OCI-LY7 (cell line): ENCODE results near the gene ACOT13. TPM values are rescaled to one million over a fixed set of nuclear protein-coding genes. Genes with fewer than 3 reads are reported as not detected.
"Not testable (repeated sequence)": the region's sequence is repeated elsewhere in the genome, so short reads cannot be mapped to it uniquely, and the experiment has no call there.

ENCODE experiments used
- BruUV-seq: library from RNA; stranded (reverse); fragments of 400-500 nt; replicated peaks from 2 replicates; lab custom pipeline; 2021; lab: Mats Ljungman, UMichigan
- CTCF ChIA-PET: fragments of 300-600 bp; sonication (Branson Sonifier 250); formaldehyde crosslinking; loops from one replicate; lab custom pipeline; 2022; ENCODE audit warnings: antibody characterized with exemption; ENCODE audit not compliant: unreplicated experiment; lab: Charles Lee
- POLR2A ChIA-PET: fragments of 300-600 bp; sonication (Branson Sonifier 250); formaldehyde crosslinking; loops from one replicate; lab custom pipeline; 2022; ENCODE audit warnings: antibody characterized with exemption; lab: Charles Lee
- DNase-seq: peaks from one replicate; pipeline ENCODE4 v3.0.0-alpha.2; 2015; ENCODE audit warnings: low spot score
- H2AFZ ChIP-seq: fragments of 200-600 bp; sonication (generic), shearing (Covaris generic); 2 replicates; pipeline ENCODE4 v1.6.1; 2014; ENCODE audit warnings: mild to moderate bottlenecking, antibody characterized with exemption, low read length, moderate library complexity
- H3K27ac ChIP-seq: fragments of 200-600 bp; sonication (generic); 2 replicates; pipeline ENCODE4 v1.5.1; 2014; ENCODE audit warnings: mixed run types, low read depth, mild to moderate bottlenecking, moderate library complexity, low read length, inconsistent platforms; ENCODE audit not compliant: poor library complexity, severe bottlenecking
- H3K36me3 ChIP-seq: fragments of 200-600 bp; sonication (generic); 2 replicates; pipeline ENCODE4 v1.6.1; 2014; ENCODE audit warnings: mild to moderate bottlenecking, antibody characterized with exemption, low read length, moderate library complexity, mixed read lengths; ENCODE audit not compliant: insufficient read depth
- H3K4me1 ChIP-seq: fragments of 200-600 bp; sonication (generic); 2 replicates; pipeline ENCODE4 v1.5.1; 2014; ENCODE audit warnings: mild to moderate bottlenecking, low read length; ENCODE audit not compliant: insufficient read depth, poor library complexity, severe bottlenecking
- H3K4me2 ChIP-seq: fragments of 200-600 bp; sonication (generic); 2 replicates; pipeline ENCODE4 v1.6.1; 2014; ENCODE audit warnings: mild to moderate bottlenecking, low read length
- H3K4me3 ChIP-seq: fragments of 200-600 bp; sonication (generic); 2 replicates; pipeline ENCODE4 v1.5.1; 2014; ENCODE audit warnings: mild to moderate bottlenecking, low read depth, low read length; ENCODE audit not compliant: poor library complexity, severe bottlenecking
- H3K79me2 ChIP-seq: fragments of 200-600 bp; sonication (generic); 2 replicates; pipeline ENCODE4 v1.6.1; 2016; ENCODE audit warnings: low read depth, mild to moderate bottlenecking, low read length, moderate library complexity, mixed read lengths; ENCODE audit not compliant: insufficient read depth
- H3K9me2 ChIP-seq: fragments of 200-600 bp; sonication (generic); 2 replicates; pipeline ENCODE4 v1.6.1; 2016; ENCODE audit warnings: mild to moderate bottlenecking, low read length, mixed read lengths; ENCODE audit not compliant: insufficient read depth
- H3K9me3 ChIP-seq: fragments of 200-600 bp; sonication (generic); 2 replicates; pipeline ENCODE4 v1.6.1; 2014; ENCODE audit warnings: mild to moderate bottlenecking, mixed run types, low read length, mixed read lengths
- H4K20me1 ChIP-seq: fragments of 200-600 bp; sonication (generic); 2 replicates; pipeline ENCODE4 v1.6.1; 2014; ENCODE audit warnings: mild to moderate bottlenecking, antibody characterized with exemption, low read length, moderate library complexity, mixed read lengths; ENCODE audit not compliant: insufficient read depth
- EZH2phosphoT487 ChIP-seq: fragments of 200-600 bp; sonication (generic); IDR thresholded peaks from 2 replicates; pipeline ENCODE4 v1.6.1; 2018; ENCODE audit warnings: low read depth, borderline replicate concordance, mild to moderate bottlenecking, mixed run types, antibody characterized with exemption, low read length, moderate library complexity, mixed read lengths
- intact Hi-C: fragments of 100-400 bp; cut with micrococcal nuclease; formaldehyde crosslinking; loops from one replicate; pipeline ENCODE4 v1.10.0; 2022; ENCODE audit not compliant: unreplicated experiment
- total RNA-seq, 2 experiments: library from RNA; depleted of rRNA in 1 of 2; stranded (reverse); fragments of >200 nt in 1 of 2; shearing (Covaris generic) in 1 of 2; gene quantifications; 2 replicates each; pipeline ENCODE4 v1.2.3, GENCODE V29; 2014 to 2022
- TF ChIP-seq, protein P1 (sequence below): fragments of 200-600 bp; sonication (generic); conservative IDR thresholded peaks from 2 replicates; pipeline ENCODE4 v1.5.1; 2014; ENCODE audit warnings: mild to moderate bottlenecking, antibody characterized with exemption, low read length, moderate library complexity, mixed read lengths

Gene ACOT13
- total RNA-seq, 2 experiments from 2014 or later: 4.1 to 16.4 TPM

GRCh38 chr6:24734166-24734565, 67.3 kb downstream of the ACOT13 start:
- Histone ChIP-seq H3K4me3 (no peak overlapping the region), H2AFZ (no peak overlapping the region), H4K20me1 (no peaks in the 10 kb centered on the region), H3K36me3 (no peaks in the 10 kb centered on the region), H3K79me2 (no peaks in the 10 kb centered on the region), H3K4me2 (no peak overlapping the region), H3K9me3 (peaks cover 39% of the 10 kb centered on the region), H3K4me1 (no peaks in the 10 kb centered on the region), H3K27ac (no peak overlapping the region), H3K9me2 (no peaks in the 10 kb centered on the region)
- intact Hi-C loops: no loop called here
- TF ChIP-seq, protein P1, sequence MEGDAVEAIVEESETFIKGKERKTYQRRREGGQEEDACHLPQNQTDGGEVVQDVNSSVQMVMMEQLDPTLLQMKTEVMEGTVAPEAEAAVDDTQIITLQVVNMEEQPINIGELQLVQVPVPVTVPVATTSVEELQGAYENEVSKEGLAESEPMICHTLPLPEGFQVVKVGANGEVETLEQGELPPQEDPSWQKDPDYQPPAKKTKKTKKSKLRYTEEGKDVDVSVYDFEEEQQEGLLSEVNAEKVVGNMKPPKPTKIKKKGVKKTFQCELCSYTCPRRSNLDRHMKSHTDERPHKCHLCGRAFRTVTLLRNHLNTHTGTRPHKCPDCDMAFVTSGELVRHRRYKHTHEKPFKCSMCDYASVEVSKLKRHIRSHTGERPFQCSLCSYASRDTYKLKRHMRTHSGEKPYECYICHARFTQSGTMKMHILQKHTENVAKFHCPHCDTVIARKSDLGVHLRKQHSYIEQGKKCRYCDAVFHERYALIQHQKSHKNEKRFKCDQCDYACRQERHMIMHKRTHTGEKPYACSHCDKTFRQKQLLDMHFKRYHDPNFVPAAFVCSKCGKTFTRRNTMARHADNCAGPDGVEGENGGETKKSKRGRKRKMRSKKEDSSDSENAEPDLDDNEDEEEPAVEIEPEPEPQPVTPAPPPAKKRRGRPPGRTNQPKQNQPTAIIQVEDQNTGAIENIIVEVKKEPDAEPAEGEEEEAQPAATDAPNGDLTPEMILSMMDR: no peak
- no peak for TF ChIP-seq EZH2phosphoT487
- ChIA-PET CTCF (no interaction called here), POLR2A (interaction anchor here (0.7 to 1.0 kb wide), 2 partner anchors 11 to 12 kb away, joined by 3 read pairs; no protein-coding TSS in a partner anchor)
- no TSS peak for BruUV-seq
- no peak for DNase-seq

- H3K4me3 ChIP-seq, intact Hi-C loops, BruUV-seq, DNase-seq, H3K4me2 ChIP-seq, H3K27ac ChIP-seq, H3K9me2 ChIP-seq, H3K79me2 ChIP-seq, H2AFZ ChIP-seq, H3K4me1 ChIP-seq, H4K20me1 ChIP-seq, CTCF ChIA-PET, H3K36me3 ChIP-seq: not testable (repeated sequence)
- H3K9me3 ChIP-seq: peaks cover 34% of the 10 kb centered on the region
- POLR2A ChIA-PET: interaction anchor here (0.8 to 1.4 kb wide), 2 partner anchors 13 to 21 kb away, joined by 3 read pairs; no protein-coding TSS in a partner anchor
Observed at GRCh38 chr6:24734710-24735109, 67.8 kb downstream of the ACOT13 start.

DNA sequence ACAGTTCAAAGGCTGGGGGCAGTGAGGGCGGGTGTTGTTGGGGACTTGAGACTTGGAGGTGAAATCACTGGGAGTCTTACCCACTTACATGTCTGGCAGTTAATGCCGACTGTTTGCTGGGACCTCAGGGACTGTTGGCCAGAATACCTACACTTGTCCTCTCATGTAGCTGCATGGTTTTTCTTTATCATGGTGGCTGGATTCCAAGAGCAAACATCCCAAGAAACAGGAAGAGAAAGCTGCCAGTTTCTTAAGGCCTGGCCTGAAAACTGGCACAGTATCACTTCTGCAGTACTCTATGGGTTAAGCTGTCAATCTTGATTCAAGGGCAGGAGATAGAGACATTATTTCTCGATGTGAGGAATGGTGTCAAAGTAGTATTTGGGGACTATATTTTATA, 71.9 kb downstream of the ACOT13 start:
- H4K20me1 ChIP-seq: no peaks in the 10 kb centered on the region
- H3K79me2 ChIP-seq: no peaks in the 10 kb centered on the region
- no peak overlapping the region for H3K4me2 ChIP-seq
- CTCF ChIA-PET: no interaction called here
- no peak overlapping the region for H3K27ac ChIP-seq
- intact Hi-C loops: no loop called here
- H3K4me1 ChIP-seq: peaks cover 8% of the 10 kb centered on the region
- no TSS peak for BruUV-seq
- TF ChIP-seq EZH2phosphoT487: no peak
- TF ChIP-seq, protein P1: no peak
- no peaks in the 10 kb centered on the region for H3K36me3 ChIP-seq
- POLR2A ChIA-PET: interaction anchor here (0.7 to 1.3 kb wide), 9 partner anchors 9 to 1759 kb away, joined by 3 to 5 read pairs (median 3); no protein-coding TSS in a partner anchor
- no peak overlapping the region for H2AFZ ChIP-seq
- no peak overlapping the region for H3K4me3 ChIP-seq
- no peaks in the 10 kb centered on the region for H3K9me2 ChIP-seq
- peaks cover 6% of the 10 kb centered on the region; the same call in 1 of the 2 replicates for H3K9me3 ChIP-seq
- no peak for DNase-seq
